Tibial artery (tissue), 4 donors: ENCODE measurements around the gene RRAD.
A peak's percentile ranks its signal among the peaks of the same experiment; 100 is the strongest.

Source experiments
- DNase-seq, 2 donors: peaks; one replicate each; pipeline ENCODE4 v3.0.0-alpha.2; 2019
- H3K27ac ChIP-seq, 2 donors: fragments of 200-600 bp; sonication (generic) in 1 of 2; 1 replicate in 1 of 2; 2 replicates in 1 of 2; pipeline ENCODE4 v1.5.1; 2018 to 2019; ENCODE audit warnings: mild to moderate bottlenecking in 1 of 2
- H3K27me3 ChIP-seq, 2 donors: fragments of 200-600 bp; sonication (generic) in 1 of 2; one replicate each; pipeline versions ENCODE4 v1.5.1 to v1.6.0; 2016 to 2019
- H3K36me3 ChIP-seq, 3 donors: fragments of 200-600 bp; sonication (generic) in 2 of 3; one replicate each; pipeline ENCODE4 v1.5.1; 2016 to 2019; ENCODE audit warnings: mild to moderate bottlenecking in 2 of 3
- H3K4me1 ChIP-seq, 4 donors: fragments of 200-600 bp; sonication (generic) in 2 of 4; 1 replicate in 3 of 4; 2 replicates in 1 of 4; pipeline ENCODE4 v1.5.1; 2016 to 2019
- H3K4me3 ChIP-seq, 2 donors: fragments of 200-600 bp; sonication (generic) in 1 of 2; 1 replicate in 1 of 2; 2 replicates in 1 of 2; pipeline ENCODE4 v1.5.1; 2018 to 2019; ENCODE audit warnings: mild to moderate bottlenecking in 2 of 2
- H3K9me3 ChIP-seq, 3 donors: fragments of 200-600 bp; sonication (generic) in 1 of 3; one replicate each; pipeline ENCODE4 v1.5.1; 2016 to 2019
- CTCF ChIP-seq, 2 experiments: fragments of 200-600 bp in 1 of 2; fragments of 450-650 bp in 1 of 2; IDR thresholded peaks; one replicate each; pipeline ENCODE4 v1.5.1; 2017 to 2019; ENCODE audit warnings: antibody characterized with exemption in 2 of 2, mild to moderate bottlenecking in 1 of 2, moderate library complexity in 1 of 2
- intact Hi-C: fragments of 100-400 bp; cut with DNase I; formaldehyde crosslinking; loops from one replicate; pipeline ENCODE4 v1.15.0; 2023; ENCODE audit warnings: low total_unique reads

RRAD gene

GRCh38 chr16:66924527-66925321, 611 bp downstream of the RRAD start:
- Histone ChIP-seq H3K9me3 (no peaks in the 10 kb centered on the region), H3K4me3 (peak overlapping the region; percentile 82 to 91), H3K27ac (peak overlapping the region; percentile 97), H3K4me1 (peaks cover 0 to 76% (median 58%) of the 10 kb centered on the region in 4 donors), H3K36me3 (peaks cover 12 to 20% (median 20%) of the 10 kb centered on the region in 3 donors), H3K27me3 (no peaks in the 10 kb centered on the region)
- peak in 1 of 2 donors; percentile 81 for DNase-seq
- TF ChIP-seq CTCF (IDR thresholded peaks at IDR 0.05): peak; percentile 35 to 63
- intact Hi-C loops: loop anchor here (2.0 kb wide), 1 partner anchor 22 kb away; no protein-coding TSS in a partner anchor

- Histone ChIP-seq H3K9me3 (no peaks in the 10 kb centered on the region), H3K36me3 (peaks cover 12 to 20% (median 20%) of the 10 kb centered on the region in 3 donors), H3K4me1 (peaks cover 0 to 82% (median 58%) of the 10 kb centered on the region in 4 donors), H3K4me3 (peak overlapping the region; percentile 82 to 91), H3K27ac (peak overlapping the region; percentile 97), H3K27me3 (no peaks in the 10 kb centered on the region)
- DNase-seq: no peak
- intact Hi-C loops: loop anchor here (2.0 kb wide), 1 partner anchor 21 kb away; no protein-coding TSS in a partner anchor
- no peak for TF ChIP-seq CTCF (IDR thresholded peaks at IDR 0.05)
Measured at GRCh38 chr16:66923866-66924265, 1.5 kb downstream of the RRAD start.

- H3K27ac ChIP-seq: peak overlapping the region; percentile 97
- H3K9me3 ChIP-seq: no peaks in the 10 kb centered on the region
- H3K4me3 ChIP-seq: peak overlapping the region; percentile 82 to 91
- H3K36me3 ChIP-seq: peaks cover 12 to 20% (median 20%) of the 10 kb centered on the region in 3 donors
- TF ChIP-seq CTCF (IDR thresholded peaks at IDR 0.05): no peak
- H3K4me1 ChIP-seq: peaks cover 0 to 76% (median 58%) of the 10 kb centered on the region in 4 donors
- no peaks in the 10 kb centered on the region for H3K27me3 ChIP-seq
- intact Hi-C loops: no loop called here
- peak; percentile 66 to 95 for DNase-seq
Measured at GRCh38 chr16:66923247-66923731, 2.0 kb downstream of the RRAD start.

GRCh38 chr16:66921729-66922450, 3.4 kb downstream of the RRAD start:
- peak overlapping the region in 1 of 2 donors; percentile 3 for H3K4me3 ChIP-seq

More at GRCh38 chr16:66921729-66922450, 3.4 kb downstream of the RRAD start:
- H3K27ac ChIP-seq: peak overlapping the region; percentile 97
- peaks cover 0 to 62% (median 49%) of the 10 kb centered on the region in 4 donors for H3K4me1 ChIP-seq
- H3K27me3 ChIP-seq: no peaks in the 10 kb centered on the region
- peaks cover 12 to 20% (median 20%) of the 10 kb centered on the region in 3 donors for H3K36me3 ChIP-seq
- intact Hi-C loops: no loop called here
- H3K9me3 ChIP-seq: no peaks in the 10 kb centered on the region
- DNase-seq: no peak
- no peak for TF ChIP-seq CTCF (IDR thresholded peaks at IDR 0.05)
